GM21528 (cell line): ENCODE results near the gene AKR1C2.
"Not testable (repeated sequence)": the region's sequence is repeated elsewhere in the genome, so short reads cannot be mapped to it uniquely, and the experiment has no call there.

Experiments
- ATAC-seq: cut with Tn5 transposase; IDR thresholded peaks from one replicate; pipeline ENCODE4 v1.9.1; 2021; ENCODE audit warnings: mild to moderate bottlenecking, moderate library complexity; ENCODE audit not compliant: unreplicated experiment, low FRiP score

The AKR1C2 gene

DNA sequence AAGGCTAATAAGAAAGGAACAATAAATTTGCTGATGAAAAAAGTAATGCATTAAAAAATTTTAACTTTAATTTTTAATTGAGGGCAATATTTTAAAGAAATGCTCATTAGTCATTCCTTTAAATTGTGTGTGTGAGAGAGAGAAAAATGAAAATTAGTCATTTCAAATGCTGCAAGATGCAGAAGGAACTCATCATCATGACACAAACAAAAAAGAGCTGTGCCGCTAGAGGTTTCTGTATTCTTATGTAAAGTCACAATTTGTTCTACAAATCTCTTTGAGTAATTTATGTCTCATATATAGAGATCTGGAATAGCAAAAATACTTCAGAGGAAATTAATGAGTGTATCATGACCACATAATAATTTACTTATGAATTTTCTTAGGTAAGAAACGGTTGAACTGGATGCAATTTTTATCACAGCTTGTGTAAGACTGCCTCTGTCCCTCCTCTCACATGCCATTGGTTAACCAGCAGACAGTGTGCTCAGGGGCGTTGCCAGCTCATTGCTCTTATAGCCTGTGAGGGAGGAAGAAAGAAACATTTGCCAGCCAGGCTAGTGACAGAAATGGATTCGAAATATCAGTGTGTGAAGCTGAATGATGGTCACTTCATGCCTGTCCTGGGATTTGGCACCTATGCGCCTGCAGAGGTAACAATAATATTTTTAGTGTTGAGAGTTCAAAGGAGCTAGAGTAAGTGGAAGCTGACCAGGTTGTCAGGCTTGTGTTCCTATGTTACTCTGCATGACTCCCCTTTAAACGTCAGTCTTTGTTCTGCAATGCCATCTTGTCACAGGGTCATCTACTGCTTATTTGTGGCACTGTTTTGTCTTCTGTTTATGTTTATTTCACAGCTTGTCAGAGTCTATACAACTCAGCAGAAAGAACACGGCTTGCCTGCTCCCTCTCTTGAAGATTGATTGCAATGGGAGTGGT is 40.5 kb downstream of the AKR1C2 start, which contains the start of gene AKR1C1:
AKR1C1 (plus strand) TSS at position 540 of the 939 bp plus-strand sequence; CDS start at position 570, 30 bp downstream.
- not testable (repeated sequence) for ATAC-seq

DNA sequence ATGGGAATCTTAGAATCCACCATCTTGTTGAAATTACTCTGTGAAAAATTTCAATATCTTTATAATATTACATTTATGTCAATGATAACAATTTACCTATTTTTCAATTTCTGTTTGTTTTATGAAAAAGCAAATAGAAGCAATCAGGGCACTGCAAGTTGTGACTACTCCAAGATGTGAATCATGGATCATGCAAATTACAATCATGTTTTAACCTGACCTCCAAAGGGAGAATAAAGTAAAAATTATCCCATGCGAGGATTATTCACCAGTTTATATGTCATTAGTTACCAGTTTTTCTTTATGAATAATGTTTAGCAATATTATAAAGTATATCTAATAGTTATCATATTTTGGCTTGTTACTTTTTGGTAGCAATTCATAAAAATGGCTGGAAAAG is 41.3 kb downstream of the AKR1C2 start:
- not testable (repeated sequence) for ATAC-seq

DNA sequence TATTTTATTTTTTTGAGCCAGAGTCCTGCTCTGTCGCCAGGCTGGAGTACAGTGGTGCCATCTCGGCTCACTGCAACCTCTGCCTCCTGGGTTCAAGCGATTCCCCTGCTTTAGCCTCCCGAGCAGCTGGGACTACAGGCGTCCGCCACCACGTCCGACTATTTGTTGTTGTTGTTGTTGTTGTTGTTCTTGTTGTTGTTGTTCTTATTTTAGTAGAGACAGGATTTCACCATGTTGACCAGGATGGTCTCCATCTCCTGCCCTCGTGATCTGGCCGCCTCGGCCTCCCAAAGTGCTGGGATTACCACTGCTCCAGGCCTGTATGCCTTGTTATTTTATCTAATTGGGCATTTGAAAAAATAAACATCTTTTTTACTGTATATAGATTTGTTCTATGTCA is 42.1 kb downstream of the AKR1C2 start:
- ATAC-seq = not testable (repeated sequence)

DNA sequence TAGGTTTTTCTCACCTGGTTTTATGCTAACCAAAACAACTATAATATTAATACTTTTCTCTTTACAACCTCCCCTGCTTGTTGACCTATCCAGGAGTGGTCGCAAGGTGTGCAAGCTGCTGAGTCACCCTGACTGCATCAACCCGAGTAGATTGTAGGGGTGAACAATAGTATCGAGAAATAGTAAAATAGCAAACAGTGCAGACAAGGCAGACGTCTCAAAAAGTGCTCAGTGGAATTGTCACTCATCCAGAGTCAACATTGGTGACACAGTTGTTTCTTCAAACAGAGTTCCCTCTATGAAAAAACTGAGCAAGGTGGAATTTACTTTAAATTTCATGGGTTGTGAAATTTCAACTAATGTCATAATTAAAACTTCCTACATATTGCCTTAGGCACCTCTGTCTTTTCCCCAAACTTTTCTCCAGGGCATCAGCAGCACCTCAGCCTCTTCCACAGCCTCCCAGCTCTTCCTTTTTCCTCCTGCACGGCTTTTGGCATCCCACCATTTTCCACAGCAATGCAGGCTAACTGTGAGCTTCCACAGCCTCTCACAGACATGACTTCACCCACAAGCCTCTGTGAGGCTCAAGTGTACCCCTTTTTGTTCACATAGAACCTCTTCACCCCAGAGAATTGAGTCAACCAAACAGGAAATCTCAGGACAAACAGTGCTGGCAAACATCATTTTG is 46.6 kb downstream of the AKR1C2 start:
- not testable (repeated sequence) for ATAC-seq

DNA sequence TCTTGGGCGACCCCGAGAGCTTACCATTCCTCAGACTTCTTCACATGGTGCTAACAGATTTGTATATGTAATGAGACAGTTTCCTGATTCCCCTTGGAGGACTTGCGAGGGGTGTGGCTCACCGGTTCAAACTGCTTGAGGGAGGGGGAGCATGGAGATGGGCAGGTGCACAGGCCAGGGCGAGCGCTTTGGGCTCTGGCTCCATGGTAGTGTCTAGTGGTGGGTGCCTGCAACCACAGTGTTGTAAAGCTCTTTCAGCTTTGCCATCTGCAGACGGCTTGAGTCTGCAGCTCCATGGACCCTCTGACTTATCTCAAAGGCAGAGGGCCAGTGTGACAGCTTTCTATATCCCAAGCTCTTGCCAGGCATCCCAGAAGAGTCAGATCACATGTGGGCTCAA is 47.6 kb downstream of the AKR1C2 start:
- not testable (repeated sequence) for ATAC-seq

DNA sequence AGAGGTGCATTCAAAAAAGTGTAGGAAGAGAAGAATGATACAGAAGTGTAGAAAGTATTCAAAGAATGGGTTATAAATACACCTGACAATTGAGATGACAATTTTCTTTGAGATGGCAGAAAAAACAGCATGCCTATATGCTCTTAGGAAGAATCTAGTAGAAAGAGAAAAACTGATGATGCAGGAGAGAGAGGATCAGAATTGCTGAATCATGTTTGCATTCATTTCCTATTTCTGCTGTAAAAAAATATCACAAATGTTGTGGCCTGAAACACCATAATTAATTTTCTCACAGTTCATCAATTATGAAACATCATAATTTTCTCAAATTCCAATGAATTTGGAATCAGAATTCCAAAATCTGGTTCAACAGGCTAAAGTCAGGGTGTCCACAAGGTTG is 50.3 kb downstream of the AKR1C2 start:
- no peak for ATAC-seq

DNA sequence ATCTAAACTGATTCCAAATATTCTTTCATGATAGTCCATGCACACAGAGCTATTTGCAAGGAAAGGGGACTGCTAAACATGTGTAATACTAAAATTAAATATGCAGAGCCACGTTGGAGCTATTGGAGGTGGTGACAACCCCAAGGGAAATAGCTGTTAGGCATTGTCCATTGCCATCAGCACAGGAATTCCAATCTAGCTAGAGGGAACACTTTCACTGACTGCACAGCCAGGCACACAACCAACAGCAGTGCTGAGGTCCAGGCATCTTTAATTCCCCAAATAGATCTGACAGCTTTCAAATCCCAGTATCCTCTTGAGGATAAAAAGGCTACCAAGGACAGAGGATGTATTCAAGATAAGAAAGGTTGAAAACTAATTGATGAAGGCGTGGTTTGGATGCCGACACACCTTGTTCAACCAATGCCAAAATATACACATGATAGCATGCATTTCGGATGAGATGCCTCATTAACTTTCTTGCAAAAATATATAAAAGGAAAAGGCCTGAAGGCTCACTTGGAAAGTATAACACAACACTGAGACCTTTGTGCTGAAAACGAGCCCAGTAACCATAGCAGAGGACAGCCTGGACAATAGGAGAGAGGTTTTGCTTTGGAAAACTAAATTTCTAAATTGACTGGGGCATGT is 52.0 kb downstream of the AKR1C2 start:
- not testable (repeated sequence) for ATAC-seq

DNA sequence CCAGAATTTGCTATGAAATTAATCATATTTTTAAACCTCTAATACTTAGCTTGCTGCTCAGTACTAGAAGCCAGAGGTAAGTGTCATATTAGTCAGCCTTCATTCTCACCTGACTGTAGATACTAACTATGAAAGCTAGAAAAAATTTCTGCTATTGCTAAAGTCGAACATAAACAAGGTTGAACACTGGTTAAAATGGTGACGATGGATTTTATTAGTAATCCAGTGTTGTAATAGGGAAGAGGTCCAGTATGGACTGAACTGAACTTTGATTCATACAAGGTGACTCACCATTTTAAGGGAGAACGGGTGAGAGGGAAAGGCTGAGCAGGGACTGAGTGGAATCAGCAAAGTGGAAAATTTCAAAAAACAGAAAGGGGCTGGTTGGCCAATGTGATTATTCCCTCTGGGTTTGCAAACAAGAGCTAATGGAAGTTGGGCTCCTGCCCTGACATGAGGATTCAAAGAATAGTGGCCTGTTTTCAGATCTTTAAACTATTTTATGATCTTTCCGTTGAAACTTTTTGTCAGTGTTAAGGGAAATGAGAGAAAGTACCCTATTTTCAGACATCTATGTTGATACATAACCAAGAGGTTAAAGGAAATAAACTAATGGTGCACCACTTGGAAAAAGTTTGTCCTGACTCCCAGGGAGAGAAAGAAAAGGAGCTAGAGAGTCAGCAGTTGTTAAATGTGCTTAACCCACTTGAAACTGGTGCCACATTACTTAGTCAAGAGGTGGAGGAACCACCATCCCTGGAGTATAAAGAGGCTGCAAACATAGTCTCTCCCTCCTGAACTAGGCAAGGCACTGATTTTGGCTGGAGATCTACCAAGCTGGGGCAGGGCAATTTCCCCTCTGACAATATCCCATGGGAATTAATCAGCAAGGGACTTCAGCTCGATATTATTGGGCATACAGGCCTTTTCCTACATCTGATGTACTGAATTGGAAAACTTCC is 55.7 kb downstream of the AKR1C2 start:
- no peak for ATAC-seq

DNA sequence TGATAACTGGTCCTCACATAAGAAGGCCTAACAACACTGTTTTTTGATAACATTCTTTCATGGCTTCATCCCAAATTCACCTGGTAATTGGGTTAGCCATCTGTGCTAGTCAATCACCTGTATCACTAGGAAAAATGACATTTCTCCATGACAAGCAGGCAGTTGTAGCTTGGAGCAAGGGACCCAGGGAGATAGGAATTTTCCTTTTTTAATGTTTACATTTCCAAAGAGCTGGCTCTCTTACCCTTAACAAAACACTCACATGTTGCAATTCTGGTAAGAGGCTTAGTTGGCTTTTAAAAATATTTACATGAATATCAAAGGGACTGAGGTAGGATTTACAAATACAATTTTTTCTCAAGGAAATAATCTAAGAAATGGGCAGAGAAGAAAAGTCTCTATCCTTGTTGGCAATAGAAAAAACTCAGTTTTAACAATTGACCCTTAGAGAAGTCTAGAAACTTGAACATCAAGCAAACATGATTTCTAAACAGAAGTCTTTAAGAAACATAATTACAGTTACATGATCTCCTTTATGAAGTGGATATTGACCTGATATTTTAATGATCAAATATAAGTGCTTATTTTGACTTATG is 56.5 kb downstream of the AKR1C2 start:
- ATAC-seq = no peak

DNA sequence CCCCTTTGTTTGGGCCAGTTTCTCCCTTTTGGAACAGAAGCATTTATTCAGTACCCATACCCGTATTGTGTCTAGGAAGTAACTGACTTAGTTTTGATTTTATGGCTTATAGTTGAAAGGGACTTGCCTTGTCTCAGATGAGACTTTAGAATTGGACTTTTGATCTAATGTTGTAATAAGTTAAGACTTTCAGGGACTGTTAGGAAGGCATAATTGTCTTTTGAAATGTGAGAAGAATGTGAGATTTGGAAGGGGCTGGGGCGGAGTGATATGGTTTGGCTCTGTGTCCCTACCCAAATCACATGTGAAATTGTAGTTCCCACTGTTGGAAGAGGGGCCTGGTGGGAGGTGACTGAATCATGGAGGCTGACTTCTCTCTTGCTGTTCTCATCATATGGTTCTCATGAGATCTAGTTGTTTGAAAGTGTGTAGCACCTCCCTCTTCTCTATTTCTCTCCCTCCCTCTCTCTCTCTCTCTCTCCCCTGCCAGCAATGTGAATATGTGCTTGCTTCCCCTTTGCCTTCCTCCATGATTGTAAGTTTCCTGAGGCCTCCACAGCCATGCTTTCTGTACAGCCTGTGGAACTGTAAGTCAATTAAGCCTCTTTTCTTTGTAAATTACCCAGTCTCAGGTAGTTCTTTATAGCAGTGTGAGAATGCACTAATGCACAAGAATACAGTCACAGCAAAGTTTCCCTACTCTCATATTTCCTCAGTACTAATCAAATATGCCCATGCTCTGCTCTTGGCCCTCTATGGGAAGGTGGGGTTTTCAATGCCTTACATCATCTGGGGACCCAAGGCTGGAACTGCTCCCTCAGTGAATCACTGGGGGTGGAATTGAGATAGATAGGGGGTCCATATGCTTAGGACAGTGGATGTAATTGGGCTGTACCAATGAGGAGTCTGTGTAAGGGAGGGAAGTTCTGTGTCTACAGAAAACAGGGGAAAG is 57.6 kb downstream of the AKR1C2 start:
- no peak for ATAC-seq

DNA sequence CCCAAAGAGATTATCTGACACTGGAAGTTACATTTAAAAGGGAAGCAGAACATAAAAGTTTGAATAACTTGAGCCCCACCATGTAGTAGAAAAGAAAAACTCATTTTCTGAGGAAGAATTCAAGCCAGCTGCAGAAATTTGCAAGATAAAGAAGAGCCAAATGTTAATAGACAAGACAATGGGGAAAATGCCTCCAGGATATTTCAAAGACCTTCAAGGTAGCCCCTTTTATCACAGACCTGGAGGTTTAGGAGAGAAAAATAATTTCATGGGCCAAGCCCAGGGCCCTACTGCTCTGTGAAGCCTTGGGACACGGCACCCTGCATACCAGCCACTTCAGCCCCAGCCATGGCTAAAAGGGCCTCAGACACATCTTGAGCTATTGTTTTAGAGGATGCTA is 58.8 kb downstream of the AKR1C2 start:
- ATAC-seq = no peak

DNA sequence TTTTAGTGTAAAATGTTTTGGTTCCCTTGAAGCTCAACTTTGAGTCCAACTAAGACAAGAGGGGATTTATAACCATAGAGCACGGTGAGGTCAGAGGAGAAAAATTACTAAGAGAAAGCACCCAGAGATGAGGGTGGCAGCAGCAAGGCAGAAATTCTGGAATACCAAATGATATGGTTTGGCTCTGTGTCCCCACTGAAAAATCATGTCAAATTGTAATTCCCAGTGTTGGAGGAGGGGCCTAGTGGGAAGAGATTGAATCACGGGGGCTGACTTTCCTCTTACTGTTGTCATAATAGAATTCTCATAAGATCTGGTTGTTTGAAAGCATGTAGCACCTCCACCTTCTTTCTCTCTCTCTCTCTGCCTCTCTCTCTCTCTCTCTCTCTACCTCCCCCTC is 59.8 kb downstream of the AKR1C2 start:
- no peak for ATAC-seq

DNA sequence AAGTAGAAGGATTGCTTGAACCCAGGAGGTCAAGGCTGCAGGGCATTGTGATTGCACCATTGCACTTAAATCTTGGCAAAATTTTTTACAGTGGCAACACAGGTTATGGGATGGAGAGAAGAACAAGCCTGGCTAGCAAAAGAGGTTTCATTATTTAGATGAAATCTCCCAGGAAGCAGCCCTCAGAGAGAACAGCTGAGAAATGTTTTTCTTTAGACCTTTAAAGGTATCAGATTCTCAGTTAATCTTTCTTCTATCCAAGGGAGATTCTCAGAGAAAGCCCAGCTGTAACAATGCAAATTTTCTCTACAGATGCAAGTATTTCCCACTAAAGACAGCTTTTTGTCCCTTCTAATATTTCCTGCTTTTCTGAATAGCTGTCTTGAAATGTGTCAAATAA is 60.2 kb downstream of the AKR1C2 start:
- not testable (repeated sequence) for ATAC-seq

DNA sequence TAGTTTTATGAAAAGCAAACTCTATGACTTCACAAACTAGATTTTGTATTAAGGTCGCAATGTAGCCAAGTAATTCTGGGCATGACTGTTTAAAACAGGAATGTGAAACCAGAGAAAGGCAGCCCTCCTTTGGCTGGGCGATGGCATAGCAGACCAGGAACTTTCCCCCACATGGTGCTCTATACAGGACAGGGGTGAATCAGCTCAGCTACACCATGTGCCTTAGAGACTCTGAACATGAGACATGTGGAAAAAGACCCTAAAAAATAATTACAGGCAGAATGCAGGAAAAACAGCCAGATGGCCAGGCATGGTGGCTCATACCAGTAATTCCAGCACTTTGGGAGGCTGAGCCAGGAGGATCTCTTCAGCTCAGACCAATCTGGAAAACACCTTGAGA is 60.7 kb downstream of the AKR1C2 start:
- not testable (repeated sequence) for ATAC-seq

DNA sequence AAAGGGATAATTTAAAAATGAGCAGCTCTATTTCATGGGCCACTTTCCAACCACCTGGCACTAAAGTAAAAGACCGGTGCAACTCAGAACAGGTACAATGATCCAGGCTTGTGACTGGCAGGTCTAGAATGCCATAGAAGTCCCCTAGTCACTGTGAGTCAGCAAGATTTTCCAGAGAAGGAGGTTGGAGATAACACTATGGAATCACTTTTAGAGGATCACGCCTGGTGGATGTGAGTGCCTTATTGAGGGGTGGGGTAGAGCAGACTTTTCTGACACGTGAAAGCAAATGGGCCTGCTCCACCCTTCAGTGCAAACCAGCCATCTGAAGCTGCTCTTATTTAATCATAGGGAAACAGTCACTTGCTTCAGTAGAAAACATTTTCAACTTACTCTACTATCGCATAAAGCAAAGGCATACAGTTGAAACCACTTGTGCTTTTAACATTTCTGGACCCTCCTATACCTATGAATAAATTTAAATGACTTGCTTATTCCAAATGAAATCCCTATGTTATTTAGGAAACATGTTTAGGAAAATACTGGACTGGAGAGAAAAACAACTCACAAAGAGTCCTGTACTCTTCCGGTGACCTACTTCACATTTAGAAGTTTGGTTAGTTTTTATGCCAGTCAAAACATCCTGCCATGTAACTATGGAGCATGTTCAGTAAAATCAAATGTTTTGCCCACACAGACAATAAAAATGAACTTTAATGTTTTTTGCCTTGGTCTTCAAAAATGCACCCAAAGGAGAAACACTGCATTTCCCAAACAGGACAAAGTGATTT is 61.9 kb downstream of the AKR1C2 start:
- no peak for ATAC-seq

DNA sequence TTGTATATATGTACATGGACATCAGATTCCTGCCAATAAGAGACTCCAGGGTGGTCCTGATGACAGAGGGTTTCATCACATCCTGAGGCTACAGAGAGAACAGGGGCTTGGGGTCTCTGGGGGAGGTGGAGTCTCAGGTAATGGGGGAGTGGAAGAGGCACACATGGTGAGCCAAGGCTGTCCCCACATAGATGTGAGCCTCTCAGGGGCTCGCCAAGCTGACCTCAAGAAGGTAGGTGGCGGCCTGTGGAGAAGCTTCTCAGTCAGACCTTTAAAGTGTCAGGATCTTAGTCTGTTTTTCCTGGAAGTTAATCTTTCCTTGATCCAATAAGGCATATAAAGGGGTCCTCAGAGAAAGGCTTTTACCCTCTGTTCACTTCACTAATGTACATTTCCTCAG is 62.7 kb downstream of the AKR1C2 start:
- not testable (repeated sequence) for ATAC-seq

DNA sequence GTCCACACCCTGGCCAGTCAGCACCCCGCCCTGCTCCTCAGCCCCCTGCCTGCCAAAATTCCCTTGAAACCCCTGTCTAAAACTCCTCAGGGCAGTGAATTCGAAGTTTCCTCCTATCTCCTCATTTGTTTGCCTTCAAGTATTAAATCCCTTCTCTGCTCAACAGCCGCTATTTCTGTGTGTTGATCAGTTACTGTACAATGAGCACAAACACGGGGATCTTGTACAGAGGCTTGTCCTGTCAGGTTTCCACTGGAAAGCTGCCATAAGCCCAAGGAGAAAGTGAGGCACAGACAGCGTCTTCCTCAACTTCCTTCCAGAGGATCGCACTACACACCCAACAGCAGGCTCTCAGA is 63.6 kb downstream of the AKR1C2 start:
- not testable (repeated sequence) for ATAC-seq
